Lower leg skin (tissue), 3 donors: Measurements from ENCODE around the gene ANXA4.

Experiments
- CTCF ChIP-seq, 3 donors: fragments of 450-650 bp; IDR thresholded peaks; one replicate each; pipeline ENCODE4 v1.5.1; 2016; ENCODE audit warnings: antibody characterized with exemption in 3 of 3, mild to moderate bottlenecking in 3 of 3, moderate library complexity in 2 of 3
- POLR2A ChIP-seq, 2 donors: fragments of 450-650 bp; IDR thresholded peaks; one replicate each; pipeline ENCODE4 v1.6.1; 2016 to 2017; ENCODE audit warnings: antibody characterized with exemption in 2 of 2, mild to moderate bottlenecking in 1 of 2, moderate library complexity in 1 of 2

- no peak for TF ChIP-seq CTCF (IDR thresholded peaks at IDR 0.05)
- TF ChIP-seq POLR2A (IDR thresholded peaks at IDR 0.05) = no peak
Measured at GRCh38 chr2:69858261-69858660, 116.3 kb downstream of the ANXA4 start.
